Loucy (cell line): ENCODE results near the gene TSEN2.

Source experiments
- H2AFZ ChIP-seq: fragments of 200-600 bp; sonication (generic); 2 replicates; pipeline ENCODE4 v1.6.0; 2016; ENCODE audit warnings: antibody characterized with exemption, mild to moderate bottlenecking, low read length, moderate library complexity
- H3F3A ChIP-seq: fragments of 200-600 bp; 2 replicates; pipeline ENCODE4 v1.6.0; 2016; ENCODE audit warnings: antibody characterized with exemption, low read depth, mild to moderate bottlenecking
- H3K27me3 ChIP-seq: fragments of 200-600 bp; sonication (generic); 2 replicates; pipeline ENCODE4 v1.6.1; 2014; ENCODE audit warnings: low read length, mild to moderate bottlenecking; ENCODE audit not compliant: insufficient read depth, poor library complexity, severe bottlenecking
- H3K36me3 ChIP-seq: fragments of 200-600 bp; sonication (generic); 2 replicates; pipeline ENCODE4 v1.6.1; 2016; ENCODE audit warnings: low read length; ENCODE audit not compliant: insufficient read depth
- H3K4me1 ChIP-seq: fragments of 200-600 bp; sonication (generic); 2 replicates; pipeline ENCODE4 v1.5.1; 2014; ENCODE audit warnings: low read length, mild to moderate bottlenecking; ENCODE audit not compliant: insufficient read depth, poor library complexity, severe bottlenecking
- H3K4me2 ChIP-seq: fragments of 200-600 bp; sonication (generic); 2 replicates; pipeline ENCODE4 v1.6.0; 2014; ENCODE audit warnings: antibody characterized with exemption, low read length, low read depth, mild to moderate bottlenecking; ENCODE audit not compliant: poor library complexity, severe bottlenecking
- H3K4me3 ChIP-seq: fragments of 200-600 bp; sonication (generic); 2 replicates; pipeline ENCODE4 v1.5.1; 2014; ENCODE audit warnings: low read length, mild to moderate bottlenecking, mixed read lengths; ENCODE audit not compliant: poor library complexity, severe bottlenecking
- H3K79me2 ChIP-seq: fragments of 200-600 bp; sonication (generic); 2 replicates; pipeline ENCODE4 v1.6.1; 2014; ENCODE audit warnings: low read length; ENCODE audit not compliant: insufficient read depth
- H3K9ac ChIP-seq: fragments of 200-600 bp; sonication (generic); 2 replicates; pipeline ENCODE4 v1.6.0; 2014; ENCODE audit warnings: mild to moderate bottlenecking, low read depth, low read length, moderate library complexity; ENCODE audit not compliant: poor library complexity, severe bottlenecking
- H3K9me2 ChIP-seq: fragments of 200-600 bp; sonication (generic); replicated peaks from 2 replicates; pipeline ENCODE4 v1.6.1; 2016; ENCODE audit warnings: low read depth, low read length, mixed read lengths
- H3K9me3 ChIP-seq: fragments of 200-600 bp; sonication (generic); 2 replicates; pipeline ENCODE4 v1.6.1; 2014; ENCODE audit warnings: mild to moderate bottlenecking, antibody characterized with exemption, low read length, low read depth; ENCODE audit not compliant: insufficient read depth
- H4K20me1 ChIP-seq: fragments of 200-600 bp; sonication (generic); 2 replicates; pipeline ENCODE4 v1.6.0; 2014; ENCODE audit warnings: antibody characterized with exemption, low read length, mild to moderate bottlenecking; ENCODE audit not compliant: insufficient read depth, poor library complexity, severe bottlenecking
- CTCF ChIP-seq: fragments of 200-600 bp; sonication (generic); conservative IDR thresholded peaks from 2 replicates; pipeline ENCODE4 v1.5.1; 2014; ENCODE audit warnings: mild to moderate bottlenecking, antibody characterized with exemption, low read length
- EZH2phosphoT487 ChIP-seq: fragments of 200-600 bp; IDR thresholded peaks from 2 replicates; pipeline ENCODE4 v1.6.1; 2018; ENCODE audit warnings: antibody characterized with exemption, mild to moderate bottlenecking, moderate library complexity, borderline replicate concordance

TSEN2 gene

GRCh38 chr3:12470111-12470510 is 14.2 kb upstream of the TSEN2 start:
- Histone ChIP-seq H3K9me2 (no peaks in the 10 kb centered on the region), H3F3A (no peaks in the 10 kb centered on the region), H3K36me3 (no peaks in the 10 kb centered on the region), H3K4me1 (peaks cover 18% of the 10 kb centered on the region), H3K79me2 (no peaks in the 10 kb centered on the region), H2AFZ (no peak overlapping the region), H3K9ac (no peak overlapping the region), H3K27me3 (no peaks in the 10 kb centered on the region), H3K4me2 (no peak overlapping the region), H3K9me3 (no peaks in the 10 kb centered on the region), H4K20me1 (no peaks in the 10 kb centered on the region), H3K4me3 (no peak overlapping the region)
- no peak for TF ChIP-seq EZH2phosphoT487
- TF ChIP-seq CTCF = no peak

- TF ChIP-seq CTCF (no peak), EZH2phosphoT487 (no peak)
- H3K9me3 ChIP-seq = no peaks in the 10 kb centered on the region
- H3K4me2 ChIP-seq = peak overlapping the region; percentile 10
- H2AFZ ChIP-seq = no peak overlapping the region
- no peaks in the 10 kb centered on the region for H3K9me2 ChIP-seq
- no peaks in the 10 kb centered on the region for H3F3A ChIP-seq
- H3K4me3 ChIP-seq = no peak overlapping the region
- H3K4me1 ChIP-seq = peaks cover 18% of the 10 kb centered on the region
- H3K9ac ChIP-seq = no peak overlapping the region
- no peaks in the 10 kb centered on the region for H3K79me2 ChIP-seq
- H3K36me3 ChIP-seq = no peaks in the 10 kb centered on the region
- no peaks in the 10 kb centered on the region for H4K20me1 ChIP-seq
- no peaks in the 10 kb centered on the region for H3K27me3 ChIP-seq
Measured at GRCh38 chr3:12470680-12471079, 13.6 kb upstream of the TSEN2 start.

- no peak for TF ChIP-seq EZH2phosphoT487
- TF ChIP-seq CTCF = no peak
- no peaks in the 10 kb centered on the region for H3K79me2 ChIP-seq
- no peak overlapping the region for H2AFZ ChIP-seq
- H3K36me3 ChIP-seq = no peaks in the 10 kb centered on the region
- H3K9me2 ChIP-seq = no peaks in the 10 kb centered on the region
- no peaks in the 10 kb centered on the region for H3K9me3 ChIP-seq
- H3K4me2 ChIP-seq = peak overlapping the region; percentile 10
- no peaks in the 10 kb centered on the region for H4K20me1 ChIP-seq
- no peak overlapping the region for H3K4me3 ChIP-seq
- H3K9ac ChIP-seq = no peak overlapping the region
- no peaks in the 10 kb centered on the region for H3F3A ChIP-seq
- H3K4me1 ChIP-seq = peaks cover 14% of the 10 kb centered on the region
- H3K27me3 ChIP-seq = no peaks in the 10 kb centered on the region
Measured at GRCh38 chr3:12471241-12471640, 13.0 kb upstream of the TSEN2 start.
